ENCODE measurements around the gene CHD5. TPM values are rescaled to one million over a fixed set of nuclear protein-coding genes. Genes with fewer than 3 reads are reported as not detected.
"Not testable (repeated sequence)": the region's sequence is repeated elsewhere in the genome, so short reads cannot be mapped to it uniquely, and the experiment has no call there.

The CHD5 gene
- total RNA-seq, 2 donors from 2014 or later = 0.07 to 2.0 TPM

DNA sequence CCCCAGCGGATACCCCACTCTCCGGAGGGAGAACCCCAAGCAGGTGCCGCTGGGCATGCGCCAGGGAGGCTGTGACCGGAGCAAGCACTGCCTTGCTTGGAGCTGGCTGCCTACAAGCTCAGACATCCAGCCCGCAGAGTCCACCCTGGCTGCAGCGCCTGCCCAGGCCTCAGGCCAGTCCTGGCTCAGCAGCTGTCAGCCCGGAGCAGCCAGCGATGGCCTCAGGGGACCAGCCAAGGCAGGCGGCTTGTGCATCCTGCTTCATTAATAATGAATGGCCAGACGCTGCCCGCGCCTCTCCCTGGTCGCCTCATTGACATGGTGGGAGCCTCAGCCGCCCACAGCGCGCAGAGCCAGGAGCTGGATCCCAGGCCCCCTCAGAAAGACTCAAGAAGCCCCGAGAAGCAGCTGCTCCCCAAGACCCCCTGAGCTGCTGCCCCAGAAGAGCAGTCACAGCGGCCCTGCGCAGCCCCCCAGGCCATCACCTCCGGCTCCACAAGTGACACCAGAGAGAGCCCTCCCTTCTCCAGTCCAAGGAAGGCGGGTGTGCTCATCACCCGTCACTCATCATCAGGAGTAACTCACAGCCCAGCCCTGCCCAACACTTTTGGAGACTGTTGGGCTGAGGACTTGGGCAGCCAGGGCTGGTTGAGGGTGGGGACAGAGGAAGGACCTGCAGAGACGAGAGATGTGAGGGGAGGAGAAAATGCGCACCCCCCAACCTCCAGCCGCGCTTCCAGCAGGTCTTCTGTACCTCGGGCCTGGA is 114.8 kb downstream of the CHD5 start:
- Histone ChIP-seq H3K36me3 (no peaks in the 10 kb centered on the region), H3K27me3 (no peaks in the 10 kb centered on the region), H3K4me3 (no peak overlapping the region), H3K4me1 (peaks cover 0 to 13% of the 10 kb centered on the region in 2 donors), H3K27ac (no peak overlapping the region), H3K9me3 (no peaks in the 10 kb centered on the region)
- DNase-seq (ENCODE audit: low spot score) = no peak
- TF ChIP-seq, protein P1, sequence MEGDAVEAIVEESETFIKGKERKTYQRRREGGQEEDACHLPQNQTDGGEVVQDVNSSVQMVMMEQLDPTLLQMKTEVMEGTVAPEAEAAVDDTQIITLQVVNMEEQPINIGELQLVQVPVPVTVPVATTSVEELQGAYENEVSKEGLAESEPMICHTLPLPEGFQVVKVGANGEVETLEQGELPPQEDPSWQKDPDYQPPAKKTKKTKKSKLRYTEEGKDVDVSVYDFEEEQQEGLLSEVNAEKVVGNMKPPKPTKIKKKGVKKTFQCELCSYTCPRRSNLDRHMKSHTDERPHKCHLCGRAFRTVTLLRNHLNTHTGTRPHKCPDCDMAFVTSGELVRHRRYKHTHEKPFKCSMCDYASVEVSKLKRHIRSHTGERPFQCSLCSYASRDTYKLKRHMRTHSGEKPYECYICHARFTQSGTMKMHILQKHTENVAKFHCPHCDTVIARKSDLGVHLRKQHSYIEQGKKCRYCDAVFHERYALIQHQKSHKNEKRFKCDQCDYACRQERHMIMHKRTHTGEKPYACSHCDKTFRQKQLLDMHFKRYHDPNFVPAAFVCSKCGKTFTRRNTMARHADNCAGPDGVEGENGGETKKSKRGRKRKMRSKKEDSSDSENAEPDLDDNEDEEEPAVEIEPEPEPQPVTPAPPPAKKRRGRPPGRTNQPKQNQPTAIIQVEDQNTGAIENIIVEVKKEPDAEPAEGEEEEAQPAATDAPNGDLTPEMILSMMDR (IDR thresholded peaks at IDR 0.05) = no peak

DNA sequence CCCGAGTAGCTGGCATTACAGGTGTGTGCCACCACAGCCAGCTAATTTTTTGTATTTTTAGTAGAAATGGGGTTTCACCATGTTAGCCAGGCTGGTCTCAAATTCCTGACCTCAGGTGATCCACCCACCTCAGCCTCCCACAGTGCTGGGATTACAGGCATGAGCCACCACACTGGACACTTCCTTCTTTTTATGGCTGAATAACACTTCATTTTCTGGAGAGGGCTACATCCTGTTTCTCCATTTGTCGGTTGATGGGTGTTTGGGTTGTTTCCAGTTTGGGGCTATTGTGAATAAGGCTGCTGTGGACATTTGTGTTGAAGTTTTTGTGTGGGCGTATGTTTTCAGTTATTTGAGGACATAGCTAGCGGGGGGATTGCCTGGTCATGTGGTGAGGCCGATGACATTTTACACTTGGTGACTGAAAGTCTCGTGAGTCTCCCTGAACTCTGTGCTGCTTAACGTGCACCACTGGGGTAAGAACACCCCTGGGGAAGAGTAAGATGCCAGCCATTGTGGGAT is 116.5 kb downstream of the CHD5 start:
- H3K4me3 ChIP-seq; H3K36me3 ChIP-seq; H3K9me3 ChIP-seq; H3K27me3 ChIP-seq; DNase-seq (ENCODE audit: low spot score); H3K27ac ChIP-seq: not testable (repeated sequence)
- H3K4me1 ChIP-seq = peaks cover 0 to 20% of the 10 kb centered on the region in 2 donors

DNA sequence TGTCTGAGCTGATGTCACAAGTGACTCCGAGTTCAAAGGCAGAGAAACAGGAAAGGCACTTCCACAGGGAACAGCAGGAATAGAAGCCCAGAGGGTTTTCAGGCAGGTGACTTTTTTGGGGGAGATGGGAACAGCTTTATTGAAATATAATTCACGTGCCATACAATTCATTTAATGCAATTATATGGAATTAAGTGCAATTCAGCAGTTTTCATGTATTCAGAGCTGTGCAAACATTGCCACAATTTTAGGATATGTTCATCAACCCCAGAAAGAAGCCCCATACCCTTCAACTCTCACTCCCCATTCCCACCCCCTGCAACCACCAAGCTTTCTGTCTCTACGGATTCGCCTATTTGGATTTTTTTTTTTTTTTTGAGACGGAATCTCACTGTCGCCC is 117.5 kb downstream of the CHD5 start:
- Histone ChIP-seq H3K27ac (no peak overlapping the region), H3K36me3 (no peaks in the 10 kb centered on the region), H3K9me3 (no peaks in the 10 kb centered on the region), H3K27me3 (no peaks in the 10 kb centered on the region), H3K4me3 (no peak overlapping the region), H3K4me1 (peaks cover 0 to 29% of the 10 kb centered on the region in 2 donors)
- TF ChIP-seq, protein P1 (IDR thresholded peaks at IDR 0.05) = no peak
- DNase-seq (ENCODE audit: low spot score) = no peak

DNA sequence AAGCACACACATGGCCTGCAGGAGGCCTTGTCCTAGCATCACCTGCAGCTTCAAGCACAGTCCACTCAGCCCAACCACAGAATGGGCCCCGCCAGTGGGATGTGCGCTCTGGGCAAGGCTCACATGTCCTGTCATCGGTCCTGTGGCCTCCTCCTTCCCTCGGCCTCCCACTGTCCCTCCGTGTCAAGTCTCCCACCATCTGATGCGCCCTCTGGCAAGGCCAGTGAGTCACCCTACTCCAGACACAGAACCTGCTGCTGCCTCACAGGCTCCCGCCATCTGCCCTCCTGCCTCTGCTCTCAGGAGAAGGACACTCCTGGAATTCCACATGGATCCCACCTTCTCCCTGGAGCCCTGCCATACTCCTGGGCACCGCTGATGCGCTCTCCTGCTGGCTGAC is 120.3 kb downstream of the CHD5 start:
- DNase-seq (ENCODE audit: low spot score) = no peak
- H3K27me3 ChIP-seq = no peaks in the 10 kb centered on the region
- no peaks in the 10 kb centered on the region for H3K9me3 ChIP-seq
- peaks cover 0 to 22% of the 10 kb centered on the region in 2 donors for H3K4me1 ChIP-seq
- H3K27ac ChIP-seq = no peak overlapping the region
- H3K36me3 ChIP-seq = no peaks in the 10 kb centered on the region
- no peak overlapping the region for H3K4me3 ChIP-seq
- TF ChIP-seq, protein P1 (IDR thresholded peaks at IDR 0.05) = no peak

DNA sequence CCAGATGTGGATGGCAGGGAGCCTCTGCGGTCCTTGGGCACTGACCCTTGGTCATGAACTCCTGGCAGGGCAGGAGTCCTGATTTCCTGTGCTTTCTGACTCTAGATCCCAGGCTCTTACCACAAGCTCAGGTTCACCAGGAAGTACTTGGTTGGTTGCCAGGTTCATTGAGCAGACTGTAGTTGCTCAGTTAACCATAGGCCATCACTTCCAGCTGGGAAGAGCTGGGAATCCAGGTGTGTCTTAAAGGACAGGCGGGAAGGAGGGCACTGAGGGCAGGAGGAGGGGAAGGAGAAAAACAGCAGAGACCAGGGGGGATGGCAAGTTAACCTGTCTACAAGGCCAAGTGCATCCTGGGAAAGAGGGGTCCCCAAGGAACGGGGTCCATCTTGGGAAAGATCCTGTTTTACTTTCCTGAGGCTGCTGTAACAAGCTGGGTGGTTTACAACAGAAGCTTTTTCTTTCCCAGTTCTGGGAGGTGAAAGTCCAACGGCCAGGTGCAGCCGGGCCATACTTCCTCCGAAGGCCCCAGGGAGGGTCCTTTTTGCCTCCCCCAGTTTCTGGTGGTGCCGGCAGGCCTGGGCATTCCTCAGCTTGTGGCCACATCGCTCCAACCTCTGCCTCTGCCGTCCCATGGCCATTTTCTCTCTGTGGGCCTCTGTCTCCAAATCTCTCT is 122.8 kb downstream of the CHD5 start:
- no peaks in the 10 kb centered on the region for H3K27me3 ChIP-seq
- H3K36me3 ChIP-seq = no peaks in the 10 kb centered on the region
- H3K4me1 ChIP-seq = peaks cover 0 to 28% of the 10 kb centered on the region in 2 donors
- H3K27ac ChIP-seq = no peak overlapping the region
- no peaks in the 10 kb centered on the region for H3K9me3 ChIP-seq
- DNase-seq (ENCODE audit: low spot score) = no peak
- TF ChIP-seq, protein P1 (IDR thresholded peaks at IDR 0.05) = no peak
- no peak overlapping the region for H3K4me3 ChIP-seq

DNA sequence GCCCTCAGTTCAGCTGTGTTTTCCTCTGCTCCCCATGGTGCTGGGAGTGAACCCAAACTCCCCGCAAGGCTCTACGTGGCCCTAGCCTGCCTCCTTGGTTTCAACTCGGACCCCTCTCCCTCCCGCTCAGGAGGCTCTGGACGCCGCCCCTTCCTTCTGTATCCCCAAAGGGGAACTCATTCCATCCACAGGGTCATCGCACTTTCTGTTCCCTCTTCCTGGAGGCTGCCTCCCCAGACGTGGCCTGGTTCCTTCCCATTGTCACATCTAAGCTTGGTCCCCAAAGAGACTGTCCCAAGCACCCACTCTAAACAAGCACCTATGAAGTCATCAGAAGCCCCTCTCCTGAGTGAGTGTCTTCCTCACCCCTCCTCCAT is 123.6 kb downstream of the CHD5 start:
- no peaks in the 10 kb centered on the region for H3K27me3 ChIP-seq
- no peak overlapping the region for H3K27ac ChIP-seq
- H3K36me3 ChIP-seq = no peaks in the 10 kb centered on the region
- no peak overlapping the region for H3K4me3 ChIP-seq
- peaks cover 0 to 28% of the 10 kb centered on the region in 2 donors for H3K4me1 ChIP-seq
- TF ChIP-seq, protein P1 (IDR thresholded peaks at IDR 0.05) = no peak
- peak; percentile 60 for DNase-seq (ENCODE audit: low spot score)
- no peaks in the 10 kb centered on the region for H3K9me3 ChIP-seq

All from right atrium auricular region (tissue), 2 donors.